ENCODE results near the gene HPS5.

The HPS5 gene

DNA sequence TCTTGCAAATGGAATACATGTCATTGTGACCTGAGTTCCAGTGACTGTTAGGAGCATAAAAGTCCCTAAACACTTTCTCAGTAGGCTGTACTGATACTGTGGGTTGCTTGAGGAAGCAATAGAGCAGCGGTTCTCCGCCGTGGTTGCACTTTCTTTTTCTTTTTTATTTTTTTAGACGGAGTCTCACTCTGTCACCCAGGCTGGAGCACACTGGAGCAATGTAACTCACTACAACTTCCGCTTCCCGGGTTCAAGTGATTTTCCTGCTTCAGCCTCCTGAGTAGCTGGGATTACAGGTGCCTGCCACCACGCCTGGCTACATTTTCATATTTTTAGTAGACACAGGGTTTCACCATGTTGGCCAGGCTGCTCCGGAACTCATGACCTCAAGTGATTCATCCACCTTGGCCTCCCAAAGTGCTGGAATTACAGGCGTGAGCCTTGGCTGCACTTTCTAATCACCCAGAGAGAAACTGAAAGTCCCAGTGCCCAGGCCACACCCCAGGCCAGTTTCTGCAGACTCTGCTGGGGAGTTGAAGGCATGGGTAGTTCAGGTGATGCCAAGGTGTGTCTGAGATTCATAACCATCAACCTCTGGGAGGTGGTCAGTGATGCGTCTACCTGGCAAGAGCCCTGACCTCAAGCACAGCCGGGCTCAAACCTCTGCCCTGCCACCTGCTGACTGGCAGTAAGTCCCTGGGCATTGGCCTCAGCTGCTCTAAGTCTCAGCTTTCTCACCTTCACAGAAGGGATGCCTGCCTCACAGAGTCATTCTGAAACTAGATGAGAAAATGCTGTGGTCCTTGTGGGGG, 75.4 kb downstream of the HPS5 start:
- peak overlapping the region in 5 of 21 experiments; percentile 2 to 79 (median 49) for H3K27ac ChIP-seq
- peak overlapping the region in 1 of 7 experiments; percentile 1 for H3K4me3 ChIP-seq

DNA sequence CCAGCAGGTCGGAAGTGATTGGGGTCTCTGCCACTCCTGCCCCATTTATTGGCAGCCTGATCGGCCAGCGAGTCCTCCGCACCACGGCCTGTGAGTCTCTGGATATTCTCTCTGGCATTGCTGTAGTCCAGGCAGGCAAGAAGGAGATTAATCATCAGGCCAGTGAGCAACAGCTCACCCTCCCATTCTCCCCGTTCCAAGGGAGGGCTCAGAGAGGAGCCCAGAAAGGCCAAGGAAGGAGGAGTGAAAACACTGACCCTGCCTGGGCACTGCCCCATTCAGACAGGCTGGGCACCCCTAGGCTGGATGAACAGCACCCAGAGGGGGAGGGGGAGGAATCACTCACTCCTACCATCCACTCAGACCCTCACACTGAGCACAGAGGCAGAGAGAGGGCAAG, 76.5 kb downstream of the HPS5 start:
- Histone ChIP-seq H3K27ac (no peak overlapping the region), H3K4me3 (no peak overlapping the region)

DNA sequence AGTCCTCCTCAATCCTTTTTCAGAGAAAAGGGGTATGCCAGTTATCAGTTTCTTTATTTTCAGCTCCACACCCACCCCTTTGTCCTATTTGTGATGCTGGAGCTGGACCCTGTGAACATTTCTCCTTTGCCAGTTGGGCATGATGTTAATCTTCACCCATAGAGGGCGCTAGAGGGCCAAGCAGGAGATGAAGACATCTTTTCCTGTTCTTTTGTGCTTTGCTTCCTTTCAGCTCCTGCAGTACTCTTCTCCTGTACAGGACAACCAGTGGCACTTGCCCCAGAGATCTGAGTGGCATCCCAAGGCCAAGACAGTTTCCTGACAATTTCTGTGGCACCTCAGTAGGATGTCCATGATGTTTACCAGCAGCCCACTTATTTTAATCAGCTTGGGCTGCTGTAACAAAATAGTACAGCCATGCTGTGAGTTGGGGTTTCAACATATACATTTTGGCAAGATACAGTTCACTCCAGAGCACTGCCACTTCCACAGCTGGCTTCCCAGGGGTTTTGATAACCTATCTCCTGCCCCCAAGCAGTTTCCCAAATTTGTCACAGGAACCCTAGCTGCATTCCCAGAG, 78.1 kb downstream of the HPS5 start:
- Histone ChIP-seq H3K4me3 (no peak overlapping the region), H3K27ac (no peak overlapping the region)

DNA sequence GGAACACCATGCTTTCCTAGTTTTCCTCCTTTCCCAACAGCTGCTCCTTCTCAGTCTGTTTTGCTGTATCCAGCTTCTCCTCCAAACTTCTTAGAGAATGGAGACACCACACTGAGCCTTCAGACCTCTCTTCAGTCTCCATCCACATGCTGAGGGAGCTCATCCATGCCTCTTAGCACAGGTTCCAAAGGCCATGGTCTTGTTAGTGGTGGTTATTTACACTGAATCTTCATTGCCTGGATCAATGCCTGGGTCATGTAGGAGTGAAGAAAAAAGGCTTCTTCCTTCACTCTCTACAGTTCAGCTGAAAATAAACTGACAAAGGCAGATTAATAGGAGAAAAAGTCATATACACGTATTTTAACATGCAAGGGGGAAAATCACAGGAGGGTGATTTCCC, 82.3 kb downstream of the HPS5 start:
- Histone ChIP-seq H3K27ac (no peak overlapping the region), H3K4me3 (no peak overlapping the region)

DNA sequence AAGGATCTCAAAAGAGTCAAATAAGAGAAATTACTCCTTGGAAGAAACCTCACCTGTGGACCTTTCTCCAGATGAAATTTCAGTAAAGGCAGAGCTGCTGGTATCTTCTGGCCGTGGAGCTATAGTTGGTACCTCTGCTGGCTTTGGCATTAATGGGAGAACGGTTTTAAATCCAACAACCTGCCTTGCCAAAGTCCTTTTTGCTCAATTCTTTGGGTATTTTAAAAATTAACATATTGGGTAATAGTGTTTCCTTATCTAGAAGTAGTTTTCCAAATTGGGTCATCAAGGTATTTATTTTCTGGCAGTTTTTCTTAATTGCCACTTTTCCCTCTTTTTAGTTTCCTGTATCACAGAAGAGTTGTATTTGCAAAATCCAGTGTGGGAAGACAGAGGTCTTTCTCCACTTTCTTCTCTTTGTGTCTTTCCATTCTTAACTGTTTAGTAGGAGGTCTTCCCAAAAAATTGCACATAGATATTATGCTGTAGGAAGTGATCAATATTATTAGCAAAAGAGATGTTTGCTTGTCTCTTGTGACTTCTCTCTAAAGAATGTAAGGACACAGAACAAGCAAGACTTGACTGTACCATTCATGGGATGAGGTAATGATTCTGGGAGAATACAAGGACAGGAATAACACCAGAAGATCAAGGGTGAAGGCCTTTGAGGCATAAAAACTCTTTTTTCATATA, 85.1 kb downstream of the HPS5 start, which contains the start of gene SAA4:
Gene SAA4, minus strand, starts transcription at position 139 of the 693 bp plus-strand sequence. CDS start 876 bp downstream, outside the sequence.
- Histone ChIP-seq H3K27ac (no peak within 1 kb of the TSS), H3K4me3 (no peak within 1 kb of the TSS)

DNA sequence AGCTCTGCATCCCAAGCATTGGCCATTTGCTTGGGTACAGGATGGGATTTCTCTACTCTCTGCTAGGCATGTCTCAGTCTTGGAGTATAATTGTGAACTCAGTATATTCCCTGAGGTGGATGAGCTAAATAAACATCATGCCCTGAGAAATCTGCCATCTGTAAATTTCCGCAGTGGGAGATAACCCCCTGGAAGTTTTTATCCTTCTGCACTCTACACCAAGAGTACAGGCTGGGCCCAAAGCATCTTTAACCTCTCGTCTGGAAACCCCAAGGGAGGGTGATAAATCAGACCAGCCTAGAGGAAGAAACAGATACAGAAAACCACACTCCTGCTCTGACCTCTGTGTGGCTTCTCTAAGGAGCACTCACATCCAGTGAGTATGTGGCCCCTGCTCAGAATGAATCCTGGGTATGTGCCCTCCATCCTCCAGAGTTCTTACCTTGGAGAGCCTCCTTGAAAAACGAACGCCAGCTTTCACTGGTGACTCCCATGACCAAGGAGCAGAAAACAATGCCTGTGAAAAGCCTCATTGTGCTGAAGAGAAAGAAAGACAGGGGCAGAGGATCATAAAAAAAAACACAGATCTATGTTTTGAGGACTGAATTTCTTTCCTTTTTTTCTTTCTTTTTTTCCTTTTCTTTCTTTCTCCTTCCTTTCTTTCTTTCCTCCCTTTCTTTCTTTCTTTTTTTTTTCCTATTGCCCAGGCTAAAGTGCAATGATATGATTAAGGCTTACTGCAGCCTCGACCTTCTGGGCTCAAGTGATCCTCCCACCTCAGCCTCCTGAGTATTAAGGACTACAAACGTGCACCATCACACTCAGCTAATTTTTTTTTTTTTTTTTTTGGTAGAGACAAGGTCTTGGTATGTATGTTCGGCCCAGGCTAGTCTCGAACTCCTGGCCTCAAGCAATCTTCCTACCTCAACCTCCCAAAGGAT, 86.3 kb downstream of the HPS5 start:
- H3K27ac ChIP-seq: no peak overlapping the region
- no peak overlapping the region for H3K4me3 ChIP-seq

DNA sequence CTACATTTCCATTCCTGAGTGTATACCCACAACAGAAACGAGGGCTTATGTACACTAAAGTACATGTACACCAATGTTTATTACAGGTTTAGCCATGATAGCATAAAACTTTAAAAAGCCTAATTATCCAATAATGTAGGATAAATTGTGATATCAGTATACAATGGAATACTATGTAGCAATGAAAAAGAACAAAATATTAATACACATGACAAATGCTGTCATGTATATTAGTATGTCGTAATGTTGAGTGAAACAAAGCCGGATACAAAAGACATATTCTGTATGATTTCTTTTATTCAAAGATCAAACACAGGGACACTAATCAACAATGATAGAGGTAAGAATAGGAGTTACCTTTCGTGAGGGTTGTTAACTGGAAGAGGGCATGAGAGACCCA, 88.0 kb downstream of the HPS5 start:
- H3K27ac ChIP-seq: no peak overlapping the region
- no peak overlapping the region for H3K4me3 ChIP-seq

DNA sequence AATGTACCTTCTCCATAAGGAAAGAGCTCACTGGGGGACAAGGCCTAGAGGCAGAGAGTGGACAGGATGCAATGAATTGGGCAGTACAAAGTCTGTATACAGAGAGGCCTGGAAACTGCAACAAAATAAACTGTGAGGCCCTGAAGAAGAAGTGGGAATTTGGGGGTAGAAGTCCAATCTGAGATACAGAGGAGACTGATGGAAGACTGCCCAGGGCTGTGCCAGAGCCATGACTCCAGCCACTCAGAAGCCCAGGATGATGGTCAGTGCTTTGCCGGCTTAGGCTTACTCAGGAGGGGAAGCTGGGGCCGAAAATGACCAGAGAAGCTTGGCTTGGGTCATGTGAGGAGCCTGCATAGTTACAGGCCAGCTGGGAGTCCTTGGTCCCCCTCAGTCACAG, 91.1 kb downstream of the HPS5 start:
- Histone ChIP-seq H3K4me3 (no peak overlapping the region), H3K27ac (no peak overlapping the region)

DNA sequence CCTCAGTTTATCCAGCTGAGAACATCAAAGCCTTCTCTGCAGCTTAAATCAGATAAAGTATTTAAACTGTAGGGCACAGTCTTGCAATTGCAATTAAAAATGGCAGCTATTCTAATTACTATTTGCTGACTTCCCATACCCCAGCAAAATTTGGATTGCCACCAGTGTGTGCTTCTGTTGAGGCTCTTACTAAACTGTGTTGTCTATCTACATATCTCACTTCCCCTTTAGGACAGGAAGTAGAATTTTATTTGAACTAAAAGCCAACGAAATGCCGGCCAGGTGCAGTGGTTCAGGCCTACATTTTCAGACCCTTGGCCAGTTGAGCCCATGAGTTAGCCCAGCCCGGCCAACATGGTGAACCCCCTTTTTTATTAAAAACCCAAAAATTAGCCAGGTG, 92.4 kb downstream of the HPS5 start:
- no peak overlapping the region for H3K27ac ChIP-seq
- no peak overlapping the region for H3K4me3 ChIP-seq
